Epithelial cell of proximal tubule (primary cell): ENCODE data around the gene COL24A1. TPM values are rescaled to one million over a fixed set of nuclear protein-coding genes. Genes with fewer than 3 reads are reported as not detected.
A peak's percentile ranks its signal among the peaks of the same experiment; 100 is the strongest.

ENCODE experiments used
- DNase-seq: peaks from one replicate; pipeline ENCODE4 v3.0.0-alpha.2; 2011; ENCODE audit warnings: low read depth
- H3K4me3 ChIP-seq: 2 replicates; pipeline ENCODE4 v1.5.1; 2011; ENCODE audit warnings: low read depth, mild to moderate bottlenecking, low read length
- CTCF ChIP-seq: conservative IDR thresholded peaks from 2 replicates; pipeline ENCODE4 v1.5.1; 2012; ENCODE audit warnings: low read depth, mild to moderate bottlenecking, low read length
- total RNA-seq: library from RNA; depleted of rRNA; stranded (reverse); fragments of >200 nt; gene quantifications from 2 replicates; pipeline ENCODE4 v1.2.3, GENCODE V29; 2015

Gene COL24A1
- total RNA-seq, 1 donor from 2014 or later = 0.06 TPM

GRCh38 chr1:85934516-85934915 lies 222.1 kb downstream of the COL24A1 start:
- no peak for TF ChIP-seq CTCF
- no peak overlapping the region for H3K4me3 ChIP-seq
- no peak for DNase-seq

DNA sequence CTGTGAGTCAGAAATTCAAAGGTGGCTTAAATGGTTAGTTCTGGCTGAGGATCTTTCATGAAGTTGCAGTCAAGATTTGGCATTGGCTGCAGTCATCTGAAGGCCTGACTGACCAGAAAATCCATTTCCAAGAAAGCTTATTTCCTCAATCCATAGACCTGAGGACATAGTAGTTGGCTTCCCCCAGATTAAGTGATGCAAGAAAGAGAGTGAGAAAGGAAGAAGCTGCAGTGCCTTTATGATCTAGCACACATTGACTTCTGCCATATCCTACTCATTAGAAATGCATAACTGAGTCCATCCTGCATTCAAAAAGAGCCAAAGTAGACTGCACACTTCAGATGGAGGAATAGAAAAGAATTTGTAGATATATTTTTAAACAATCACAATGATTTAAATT lies 222.6 kb downstream of the COL24A1 start:
- TF ChIP-seq CTCF = no peak
- H3K4me3 ChIP-seq = no peak overlapping the region

GRCh38 chr1:85911742-85912141 lies 244.8 kb downstream of the COL24A1 start:
- TF ChIP-seq CTCF = peak; percentile 59
- no peak overlapping the region for H3K4me3 ChIP-seq
- no peak for DNase-seq

More for the DNA sequence above, 222.6 kb downstream of the COL24A1 start:
- no peak for DNase-seq

DNA sequence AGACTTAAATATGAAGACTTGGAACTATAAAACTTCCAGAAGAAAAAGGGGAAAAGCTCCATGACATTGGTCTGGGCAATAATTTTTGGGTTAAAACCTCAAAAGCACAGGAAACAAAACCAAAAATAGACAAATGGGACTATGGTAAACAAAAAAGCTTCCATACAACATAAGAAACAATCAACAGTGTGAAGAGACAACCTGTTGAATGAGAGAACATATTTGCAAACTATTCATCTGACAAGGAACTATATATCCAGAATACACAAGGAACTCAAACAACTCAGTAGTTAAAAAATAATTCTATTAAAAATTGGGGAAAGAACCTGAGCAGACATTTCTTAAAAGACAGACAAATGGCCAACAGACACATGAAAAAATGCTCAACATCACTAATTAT lies 255.7 kb downstream of the COL24A1 start:
- TF ChIP-seq CTCF = no peak
- H3K4me3 ChIP-seq = no peak overlapping the region
- no peak for DNase-seq

GRCh38 chr1:85898861-85899260 lies 257.7 kb downstream of the COL24A1 start:
- no peak for TF ChIP-seq CTCF
- H3K4me3 ChIP-seq = no peak overlapping the region
- DNase-seq = no peak

- TF ChIP-seq CTCF = peak; percentile 63
- no peak for DNase-seq
- no peak overlapping the region for H3K4me3 ChIP-seq
Observed at GRCh38 chr1:85894651-85895050, 261.9 kb downstream of the COL24A1 start.

- DNase-seq = no peak
- no peak overlapping the region for H3K4me3 ChIP-seq
- TF ChIP-seq CTCF = no peak
Observed at GRCh38 chr1:85892366-85892765, 264.2 kb downstream of the COL24A1 start.
